SH-SY5Y (cell line): ENCODE data around the gene BCL7B.

Experiments used
- GATA2 ChIP-seq: IDR thresholded peaks from 2 replicates; pipeline ENCODE4 v1.6.1; 2011; ENCODE audit warnings: mild to moderate bottlenecking, low read depth, low read length
- GATA3 ChIP-seq: IDR thresholded peaks from 2 replicates; pipeline ENCODE4 v1.6.1; 2011; ENCODE audit warnings: low read depth, mild to moderate bottlenecking, low read length, moderate library complexity

DNA sequence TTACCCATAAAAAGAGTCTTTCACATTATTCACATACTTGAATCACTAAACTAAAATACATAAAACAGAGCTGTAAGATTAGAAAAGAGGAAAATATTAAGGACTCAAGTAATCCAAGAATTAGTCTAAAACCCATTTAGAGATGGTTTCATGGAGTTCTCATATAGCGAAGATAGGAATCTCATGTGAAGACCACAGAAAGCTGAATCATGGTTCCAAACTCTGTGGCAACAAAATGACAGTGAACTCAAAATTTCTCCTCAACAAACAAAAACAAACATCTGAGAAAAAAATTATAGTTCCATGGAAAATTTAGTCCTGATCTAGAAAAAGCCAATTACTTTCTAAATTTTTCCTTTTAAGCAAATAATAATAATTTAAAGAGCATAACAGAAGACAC lies 70.0 kb downstream of the BCL7B start:
- TF ChIP-seq GATA2 (no peak), GATA3 (no peak)
